H1 (cell line): Measurements from ENCODE around the gene EPHA10. TPM values are rescaled to one million over a fixed set of nuclear protein-coding genes. Genes with fewer than 3 reads are reported as not detected.

Experiments
- CTCF ChIA-PET: fragments of 300-600 bp; sonication (Branson Sonifier 250); formaldehyde crosslinking; loops from one replicate; lab custom pipeline; 2021; ENCODE audit not compliant: partially characterized antibody; lab: Charles Lee
- POLR2A ChIA-PET: fragments of 300-600 bp; sonication (Branson Sonifier 250); formaldehyde crosslinking; loops from one replicate; lab custom pipeline; 2021; ENCODE audit warnings: inconsistent platforms; ENCODE audit not compliant: partially characterized antibody; lab: Charles Lee
- DNase-seq, 2 experiments: peaks; one replicate each; pipeline versions ENCODE4 v3.0.0 to v3.0.0-alpha.2; 2010 to 2022; ENCODE audit warnings: low spot score in 2 of 2, low read depth in 1 of 2, mixed read lengths in 1 of 2
- FAIRE-seq: peaks from 2 replicates; lab custom pipeline; 2011; peaks lifted over from hg19 to GRCh38; lab: Jason Lieb, UNC
- H2AFZ ChIP-seq: 2 replicates; pipeline ENCODE4 v1.8.1; 2012; ENCODE audit warnings: low read length, inconsistent platforms
- H2AK5ac ChIP-seq: 2 replicates; pipeline ENCODE4 v1.6.1; 2013; ENCODE audit warnings: low read depth, low read length
- H2BK120ac ChIP-seq: replicated peaks from 2 replicates; pipeline ENCODE3; 2013; ENCODE audit warnings: low read depth, low read length, inconsistent platforms
- H2BK12ac ChIP-seq: 2 replicates; pipeline ENCODE4 v1.6.1; 2013; ENCODE audit warnings: low read depth, low read length
- H2BK15ac ChIP-seq: 2 replicates; pipeline ENCODE4 v1.6.1; 2013; ENCODE audit warnings: low read length
- H2BK20ac ChIP-seq: 2 replicates; pipeline ENCODE4 v1.6.1; 2013; ENCODE audit warnings: low read length
- H2BK5ac ChIP-seq: 2 replicates; pipeline ENCODE4 v1.6.1; 2013; ENCODE audit warnings: low read depth, low read length
- H3K14ac ChIP-seq: 2 replicates; pipeline ENCODE4 v1.6.1; 2013; ENCODE audit warnings: inconsistent platforms; ENCODE audit not compliant: insufficient read length
- H3K18ac ChIP-seq: 2 replicates; pipeline ENCODE4 v1.6.1; 2013; ENCODE audit warnings: low read length; ENCODE audit errors: extremely low read depth
- H3K23ac ChIP-seq: 2 replicates; pipeline ENCODE4 v1.6.1; 2013; ENCODE audit warnings: inconsistent platforms; ENCODE audit not compliant: insufficient read length
- H3K23me2 ChIP-seq: 2 replicates; pipeline ENCODE4 v1.6.1; 2013; ENCODE audit warnings: low read depth, low read length
- H3K27ac ChIP-seq: 2 replicates; pipeline ENCODE4 v1.6.1; 2011; ENCODE audit warnings: low read depth, low read length, inconsistent platforms
- H3K27me3 ChIP-seq, 4 experiments: replicated peaks in 1 of 4; 1 replicate in 1 of 4; 2 replicates in 3 of 4; pipeline versions ENCODE4 v1.6.1 to v1.8.1; 2011 to 2013; ENCODE audit warnings: low read length in 3 of 4, mild to moderate bottlenecking in 3 of 4, inconsistent platforms in 2 of 4, mixed read lengths in 2 of 4, moderate library complexity in 1 of 4; ENCODE audit not compliant: control insufficient read depth in 3 of 4, insufficient read depth in 3 of 4; ENCODE audit errors: extremely low read depth in 1 of 4
- H3K36me3 ChIP-seq, 4 experiments: 2 replicates each; pipeline versions ENCODE4 v1.6.1 to v1.8.1; 2011 to 2013; ENCODE audit warnings: mild to moderate bottlenecking in 4 of 4, low read length in 3 of 4, moderate library complexity in 2 of 4, control low read depth in 1 of 4, inconsistent platforms in 1 of 4; ENCODE audit not compliant: insufficient read depth in 4 of 4, control insufficient read depth in 2 of 4
- H3K4ac ChIP-seq: replicated peaks from 2 replicates; pipeline ENCODE3; 2013; ENCODE audit warnings: low read length, low read depth, mixed read lengths, inconsistent platforms; ENCODE audit not compliant: insufficient read length
- H3K4me1 ChIP-seq, 4 experiments: replicated peaks in 1 of 4; 1 replicate in 1 of 4; 2 replicates in 3 of 4; pipeline versions ENCODE4 v1.6.1 to v1.8.1; 2011 to 2013; ENCODE audit warnings: low read length in 3 of 4, inconsistent platforms in 2 of 4, mixed read lengths in 1 of 4; ENCODE audit not compliant: insufficient read depth in 4 of 4, control insufficient read depth in 3 of 4
- H3K4me2 ChIP-seq, 2 experiments: 2 replicates each; pipeline versions ENCODE4 v1.6.1 to v1.8.1; 2011 to 2013; ENCODE audit warnings: low read depth in 2 of 2, low read length in 2 of 2, control low read depth in 1 of 2, inconsistent platforms in 1 of 2, mild to moderate bottlenecking in 1 of 2; ENCODE audit not compliant: insufficient read depth in 1 of 2
- H3K4me3 ChIP-seq, 4 experiments: fragments of 200-600, 300-600 bp in 1 of 4; sonication (generic), shearing (Covaris generic), sonication (Bioruptor Twin) in 1 of 4; 2 replicates each; pipeline versions ENCODE4 v1.5.1 to v1.8.1; 2011 to 2016; ENCODE audit warnings: low read length in 4 of 4, low read depth in 3 of 4, control low read depth in 2 of 4, inconsistent platforms in 2 of 4, mild to moderate bottlenecking in 2 of 4, mixed read lengths in 1 of 4, moderate library complexity in 1 of 4; ENCODE audit not compliant: insufficient read depth in 2 of 4; ENCODE audit errors: extremely low read depth in 1 of 4
- H3K56ac ChIP-seq: replicated peaks from 2 replicates; pipeline ENCODE3; 2013; ENCODE audit warnings: low read depth, mild to moderate bottlenecking, mixed read lengths, low read length, inconsistent platforms; ENCODE audit not compliant: insufficient read length
- H3K79me1 ChIP-seq: 2 replicates; pipeline ENCODE4 v1.6.1; 2013; ENCODE audit warnings: low read depth, low read length, control low read depth
- H3K79me2 ChIP-seq, 2 experiments: 2 replicates each; pipeline versions ENCODE4 v1.6.1 to v1.8.1; 2012 to 2013; ENCODE audit warnings: low read length in 2 of 2, mild to moderate bottlenecking in 2 of 2, inconsistent platforms in 1 of 2; ENCODE audit not compliant: insufficient read depth in 2 of 2, control insufficient read depth in 1 of 2
- H3K9ac ChIP-seq, 4 experiments: replicated peaks in 1 of 4; 1 replicate in 1 of 4; 2 replicates in 3 of 4; pipeline versions ENCODE4 v1.6.1 to v1.8.1; 2011 to 2013; ENCODE audit warnings: low read depth in 3 of 4, low read length in 3 of 4, control low read depth in 2 of 4, mild to moderate bottlenecking in 2 of 4, moderate library complexity in 2 of 4, inconsistent platforms in 1 of 4; ENCODE audit errors: extremely low read depth in 1 of 4
- H3K9me3 ChIP-seq, 2 experiments: 2 replicates each; pipeline versions ENCODE4 v1.6.1 to v1.8.1; 2012 to 2013; ENCODE audit warnings: mild to moderate bottlenecking in 2 of 2, moderate library complexity in 2 of 2, control low read depth in 1 of 2, inconsistent platforms in 1 of 2, low read depth in 1 of 2, low read length in 1 of 2, mixed read lengths in 1 of 2; ENCODE audit not compliant: insufficient read depth in 2 of 2
- H4K20me1 ChIP-seq, 2 experiments: replicated peaks in 1 of 2; 2 replicates each; pipeline versions ENCODE3 to v1.8.1; 2011 to 2013; ENCODE audit warnings: inconsistent platforms in 2 of 2, low read length in 2 of 2, mild to moderate bottlenecking in 1 of 2; ENCODE audit not compliant: insufficient read depth in 2 of 2, control insufficient read depth in 1 of 2
- H4K5ac ChIP-seq: 2 replicates; pipeline ENCODE4 v1.6.1; 2013; ENCODE audit warnings: low read length, low read depth, mixed read lengths, inconsistent platforms; ENCODE audit not compliant: insufficient read length
- H4K8ac ChIP-seq: 2 replicates; pipeline ENCODE4 v1.8.0; 2013; ENCODE audit warnings: mild to moderate bottlenecking, moderate library complexity, low read length, inconsistent platforms; ENCODE audit not compliant: insufficient read depth; ENCODE audit errors: extremely low read depth
- H4K91ac ChIP-seq: replicated peaks from 2 replicates; pipeline ENCODE3; 2013; ENCODE audit warnings: low read length, mixed read lengths, inconsistent platforms; ENCODE audit not compliant: insufficient read length
- BRCA1 ChIP-seq: IDR thresholded peaks from 2 replicates; pipeline ENCODE4 v1.6.1; 2012; ENCODE audit warnings: low read depth, low read length, improper control_type of control experiment
- CEBPB ChIP-seq: IDR thresholded peaks from 2 replicates; pipeline ENCODE4 v1.6.1; 2012; ENCODE audit warnings: low read depth, low read length
- EGR1 ChIP-seq: IDR thresholded peaks from 2 replicates; pipeline ENCODE4 v1.6.1; 2011; ENCODE audit warnings: low read depth, low read length, borderline replicate concordance
- EZH2 ChIP-seq: fragments of 200-600 bp; sonication (generic); IDR thresholded peaks from 2 replicates; pipeline ENCODE4 v1.7.1; 2012; ENCODE audit warnings: low read depth, mild to moderate bottlenecking, moderate library complexity, low read length, inconsistent platforms; ENCODE audit not compliant: severe bottlenecking
- FOSL1 ChIP-seq: IDR thresholded peaks from 2 replicates; pipeline ENCODE4 v1.6.1; 2011; ENCODE audit warnings: mild to moderate bottlenecking, low read depth, low read length, moderate library complexity; ENCODE audit not compliant: insufficient read depth
- KDM1A ChIP-seq: fragments of 200-600, 300-600 bp; sonication (generic); IDR thresholded peaks from 2 replicates; pipeline ENCODE4 v1.7.1; 2016; ENCODE audit warnings: mild to moderate bottlenecking, low read length, borderline replicate concordance
- KDM4A ChIP-seq: IDR thresholded peaks from one replicate; pipeline ENCODE4 v1.7.1; 2012; ENCODE audit warnings: low read depth, mild to moderate bottlenecking, moderate library complexity, low read length, inconsistent platforms; ENCODE audit not compliant: severe bottlenecking
- MAFK ChIP-seq: IDR thresholded peaks from 2 replicates; pipeline ENCODE4 v1.6.1; 2012; ENCODE audit warnings: low read depth, mild to moderate bottlenecking, improper control_type of control experiment, low read length
- RFX5 ChIP-seq: IDR thresholded peaks from 2 replicates; pipeline ENCODE4 v1.6.1; 2011; ENCODE audit warnings: low read depth, low read length, improper control_type of control experiment, borderline replicate concordance
- SIRT6 ChIP-seq: IDR thresholded peaks from one replicate; pipeline ENCODE4 v1.7.1; 2012; ENCODE audit warnings: low read length, inconsistent platforms
- WGBS, 2 experiments: shearing (Covaris generic) in 1 of 2; methylation state at CpG; one replicate each; pipeline versions ENCODE4 v1.1.6 to v1.1.7; 2013 to 2015; ENCODE audit warnings: low lambda C conversion rate in 2 of 2, mixed read lengths in 2 of 2, inconsistent platforms in 1 of 2, low coverage in 1 of 2, missing lambda C conversion rate in 1 of 2; ENCODE audit not compliant: insufficient replicate concordance in 2 of 2, insufficient coverage in 1 of 2, insufficient read length in 1 of 2; ENCODE audit errors: extremely low coverage in 1 of 2, missing lambda C conversion rate in 1 of 2; 5-methylcytosine and 5-hydroxymethylcytosine counted together
- polyA plus RNA-seq, 7 experiments: library from polyadenylated mRNA; depleted of rRNA in 3 of 7; stranded (reverse) in 5 of 7; unstranded in 2 of 7; fragments of >200 nt in 5 of 7; fragments of 200-250 nt in 2 of 7; gene quantifications; 1 replicate in 5 of 7; 2 replicates in 1 of 7; 4 replicates in 1 of 7; pipeline versions ENCODE4 v1.2.1 to v1.2.3, GENCODE V29; 2011 to 2013; ENCODE audit warnings: missing spikeins in 2 of 7, mixed read lengths in 2 of 7
- total RNA-seq: library from RNA; stranded (reverse); fragmentation: NEBNext Ultra II Directional; extraction: Animal tissue kit (Norgen Biotek cat#: 25700); gene quantifications from 2 replicates; pipeline ENCODE4 v1.2.1, GENCODE V29; 2021
- TF ChIP-seq, protein P1 (sequence below): IDR thresholded peaks from 2 replicates; pipeline ENCODE4 v1.6.1; 2012; ENCODE audit warnings: inconsistent platforms

EPHA10 gene
- total and polyA plus RNA-seq, 2 of the 8 experiments (the other 6 are each of a cell fraction or from before 2014, with no cell fraction given), result 0.54 to 1.0 TPM

DNA sequence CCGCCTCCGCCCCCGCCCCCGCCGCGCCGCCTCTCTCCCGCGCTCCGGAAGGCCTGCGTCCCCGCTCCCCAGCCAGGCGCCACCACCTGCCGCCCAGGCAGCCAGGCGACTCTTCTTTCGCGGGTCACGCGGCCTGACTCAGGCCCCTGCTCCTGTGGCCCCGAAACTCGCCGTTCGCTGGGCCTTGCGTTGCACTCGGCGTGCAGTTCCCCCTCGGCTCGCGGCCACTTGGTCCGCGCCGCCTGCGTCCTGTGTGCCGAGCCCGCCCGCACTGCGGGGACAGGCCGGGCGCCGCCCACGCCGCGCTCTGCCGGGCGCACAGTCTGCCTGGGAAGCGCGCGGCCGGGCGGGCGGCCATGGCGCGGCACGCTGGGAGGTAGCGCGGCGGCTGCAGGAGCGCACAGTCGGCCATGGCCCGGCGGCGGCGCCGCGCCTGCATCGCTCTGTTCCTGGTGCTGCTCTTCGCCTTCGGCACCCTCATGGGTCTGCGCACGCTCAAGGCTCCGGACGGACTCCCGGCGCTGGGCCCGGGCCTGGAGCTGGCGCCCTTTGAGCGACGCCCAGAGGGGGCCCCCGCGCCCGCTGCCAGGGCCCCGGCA lies 29.0 kb upstream of the EPHA10 start, which contains the start of gene MANEAL:
Gene MANEAL (plus strand): TSS at position 75 of the 599 bp plus-strand sequence. CDS start 336 bp downstream, at position 411.
- Histone ChIP-seq H4K8ac (peak within 1 kb of the TSS; percentile 42; the same call in 1 of the 2 replicates), H3K23me2 (peaks cover 8% of the 10 kb centered on the region), H2BK120ac (no peak within 1 kb of the TSS), H3K27ac (no peak within 1 kb of the TSS), H4K91ac (peak within 1 kb of the TSS; percentile 54), H3K79me1 (no peaks in the 10 kb centered on the region), H2AK5ac (no peak within 1 kb of the TSS), H3K79me2 (no peaks in the 10 kb centered on the region), H4K5ac (no peak within 1 kb of the TSS), H3K4me1 (peaks cover 0 to 7% (median 5%) of the 10 kb centered on the region in 4 experiments; a peak in 6 of 7 replicates), H3K9ac (peak within 1 kb of the TSS in 2 of 4 experiments; percentile 20 to 42; a peak in 1 of 7 replicates), H3K56ac (no peak within 1 kb of the TSS), H3K9me3 (no peaks in the 10 kb centered on the region), H4K20me1 (peaks cover 0 to 7% of the 10 kb centered on the region in 2 experiments), H3K14ac (no peak within 1 kb of the TSS), H3K4me2 (peak within 1 kb of the TSS; percentile 79 to 99), H3K4ac (no peak within 1 kb of the TSS), H2BK20ac (no peak within 1 kb of the TSS), H2BK15ac (no peak within 1 kb of the TSS), H3K27me3 (peaks cover 10 to 38% (median 31%) of the 10 kb centered on the region in 4 experiments), H3K18ac (peak within 1 kb of the TSS; percentile 90), H2BK12ac (no peak within 1 kb of the TSS), H3K36me3 (no peaks in the 10 kb centered on the region), H2AFZ (peak within 1 kb of the TSS; percentile 47; the same call in 1 of the 2 replicates), H2BK5ac (no peak within 1 kb of the TSS; the same call in 1 of the 2 replicates), H3K4me3 (peak within 1 kb of the TSS; percentile 60 to 79 (median 68)), H3K23ac (no peak within 1 kb of the TSS)
- DNase-seq (peak in 1 of 2 experiments; percentile 60), FAIRE-seq (no peak)
- ChIA-PET CTCF (interaction anchor here (0.7 to 1.1 kb wide), 2 partner anchors 28 to 66 kb away, joined by 3 to 5 read pairs; partner anchors contain the start of gene MTF1), POLR2A (interaction anchor here (1.0 to 1.9 kb wide), 4 partner anchors 8 to 65 kb away, joined by 3 to 24 read pairs (median 4); partner anchors contain the start of genes C1orf122, MTF1 and YRDC)
- WGBS, 2 experiments, result 2% methylated on average over 21 of the region's 82 CpGs; no CpG with 5 or more reads in 1 of the 2 experiments
- TF ChIP-seq MAFK (no peak), FOSL1 (no peak), RFX5 (no peak), EGR1 (peak; percentile 34; the same call in 1 of the 2 replicates), KDM1A (no peak), BRCA1 (no peak), SIRT6 (no peak), KDM4A (peak; percentile 83), EZH2 (no peak), CEBPB (no peak)
- TF ChIP-seq, protein P1, sequence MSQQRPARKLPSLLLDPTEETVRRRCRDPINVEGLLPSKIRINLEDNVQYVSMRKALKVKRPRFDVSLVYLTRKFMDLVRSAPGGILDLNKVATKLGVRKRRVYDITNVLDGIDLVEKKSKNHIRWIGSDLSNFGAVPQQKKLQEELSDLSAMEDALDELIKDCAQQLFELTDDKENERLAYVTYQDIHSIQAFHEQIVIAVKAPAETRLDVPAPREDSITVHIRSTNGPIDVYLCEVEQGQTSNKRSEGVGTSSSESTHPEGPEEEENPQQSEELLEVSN, result 0 out of 2 replicates have a peak, but pooled peaks have one; percentile 30
